Ishikawa (cell line): Measurements from ENCODE around the gene TBXAS1.

Experiments used
- CEBPB ChIP-seq: IDR thresholded peaks from 2 replicates; pipeline ENCODE4 v1.6.1; 2012
- CREB1 ChIP-seq: IDR thresholded peaks from 2 replicates; pipeline ENCODE4 v1.6.1; 2012; ENCODE audit warnings: low read depth
- EGR1 ChIP-seq: IDR thresholded peaks from 2 replicates; pipeline ENCODE4 v1.6.1; 2012
- EP300 ChIP-seq: IDR thresholded peaks from 2 replicates; pipeline ENCODE4 v1.6.1; 2012; ENCODE audit warnings: borderline replicate concordance
- FOXM1 ChIP-seq: IDR thresholded peaks from 2 replicates; pipeline ENCODE4 v1.6.1; 2012; ENCODE audit warnings: low read depth, borderline replicate concordance
- MAX ChIP-seq: IDR thresholded peaks from 2 replicates; pipeline ENCODE4 v1.6.1; 2012
- NFIC ChIP-seq: IDR thresholded peaks from 2 replicates; pipeline ENCODE4 v1.6.1; 2012
- RAD21 ChIP-seq: IDR thresholded peaks from 2 replicates; pipeline ENCODE4 v1.6.1; 2012; ENCODE audit warnings: low read depth
- TAF1 ChIP-seq: IDR thresholded peaks from 2 replicates; pipeline ENCODE4 v1.6.1; 2012; ENCODE audit warnings: low read depth, mild to moderate bottlenecking
- TCF12 ChIP-seq: IDR thresholded peaks from 2 replicates; pipeline ENCODE4 v1.6.1; 2012; ENCODE audit warnings: low read depth
- TEAD4 ChIP-seq: IDR thresholded peaks from 2 replicates; pipeline ENCODE4 v1.6.1; 2012
- USF1 ChIP-seq: IDR thresholded peaks from 2 replicates; pipeline ENCODE4 v1.6.1; 2012
- YY1 ChIP-seq: IDR thresholded peaks from 2 replicates; pipeline ENCODE4 v1.6.1; 2012; ENCODE audit warnings: low read depth
- ZBTB7A ChIP-seq: IDR thresholded peaks from 2 replicates; pipeline ENCODE4 v1.6.1; 2012; ENCODE audit warnings: low read depth
- TF ChIP-seq, protein P1 (sequence below): IDR thresholded peaks from 2 replicates; pipeline ENCODE4 v1.6.1; 2012; ENCODE audit warnings: low read depth, mild to moderate bottlenecking

The TBXAS1 gene

GRCh38 chr7:140015471-140015970, 186.5 kb downstream of the TBXAS1 start:
- TF ChIP-seq TCF12, result no peak
- TF ChIP-seq TAF1, result no peak
- no peak for TF ChIP-seq EP300
- no peak for TF ChIP-seq NFIC
- TF ChIP-seq TEAD4, result no peak
- no peak for TF ChIP-seq MAX
- no peak for TF ChIP-seq CREB1
- no peak for TF ChIP-seq USF1

DNA sequence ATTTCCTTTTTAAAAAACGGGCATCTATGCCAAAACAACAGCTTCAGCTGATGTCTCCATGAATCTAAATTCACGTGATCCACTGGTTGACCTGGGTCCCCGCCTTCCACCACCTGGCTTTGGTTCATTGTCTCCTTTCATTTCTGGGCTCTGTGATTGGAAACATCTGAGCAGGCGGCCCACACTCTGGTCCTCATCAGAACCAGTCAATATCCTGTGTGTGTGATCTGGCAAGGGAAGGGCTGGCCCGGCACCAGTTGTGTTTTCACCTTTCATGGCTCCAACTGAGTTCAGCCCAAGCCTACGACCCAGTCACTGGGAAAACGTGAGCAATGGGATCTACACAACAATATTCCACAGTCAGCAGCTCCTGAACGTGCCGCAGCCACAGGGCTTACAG, 187.5 kb downstream of the TBXAS1 start:
- TF ChIP-seq NFIC, result no peak
- no peak for TF ChIP-seq YY1
- TF ChIP-seq FOXM1, result no peak

- TF ChIP-seq EP300 (no peak), USF1 (no peak), NFIC (no peak), MAX (no peak), FOXM1 (no peak)
- TF ChIP-seq, protein P1, sequence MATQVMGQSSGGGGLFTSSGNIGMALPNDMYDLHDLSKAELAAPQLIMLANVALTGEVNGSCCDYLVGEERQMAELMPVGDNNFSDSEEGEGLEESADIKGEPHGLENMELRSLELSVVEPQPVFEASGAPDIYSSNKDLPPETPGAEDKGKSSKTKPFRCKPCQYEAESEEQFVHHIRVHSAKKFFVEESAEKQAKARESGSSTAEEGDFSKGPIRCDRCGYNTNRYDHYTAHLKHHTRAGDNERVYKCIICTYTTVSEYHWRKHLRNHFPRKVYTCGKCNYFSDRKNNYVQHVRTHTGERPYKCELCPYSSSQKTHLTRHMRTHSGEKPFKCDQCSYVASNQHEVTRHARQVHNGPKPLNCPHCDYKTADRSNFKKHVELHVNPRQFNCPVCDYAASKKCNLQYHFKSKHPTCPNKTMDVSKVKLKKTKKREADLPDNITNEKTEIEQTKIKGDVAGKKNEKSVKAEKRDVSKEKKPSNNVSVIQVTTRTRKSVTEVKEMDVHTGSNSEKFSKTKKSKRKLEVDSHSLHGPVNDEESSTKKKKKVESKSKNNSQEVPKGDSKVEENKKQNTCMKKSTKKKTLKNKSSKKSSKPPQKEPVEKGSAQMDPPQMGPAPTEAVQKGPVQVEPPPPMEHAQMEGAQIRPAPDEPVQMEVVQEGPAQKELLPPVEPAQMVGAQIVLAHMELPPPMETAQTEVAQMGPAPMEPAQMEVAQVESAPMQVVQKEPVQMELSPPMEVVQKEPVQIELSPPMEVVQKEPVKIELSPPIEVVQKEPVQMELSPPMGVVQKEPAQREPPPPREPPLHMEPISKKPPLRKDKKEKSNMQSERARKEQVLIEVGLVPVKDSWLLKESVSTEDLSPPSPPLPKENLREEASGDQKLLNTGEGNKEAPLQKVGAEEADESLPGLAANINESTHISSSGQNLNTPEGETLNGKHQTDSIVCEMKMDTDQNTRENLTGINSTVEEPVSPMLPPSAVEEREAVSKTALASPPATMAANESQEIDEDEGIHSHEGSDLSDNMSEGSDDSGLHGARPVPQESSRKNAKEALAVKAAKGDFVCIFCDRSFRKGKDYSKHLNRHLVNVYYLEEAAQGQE, result no peak
Observed at GRCh38 chr7:140017034-140017433, 188.0 kb downstream of the TBXAS1 start.

DNA sequence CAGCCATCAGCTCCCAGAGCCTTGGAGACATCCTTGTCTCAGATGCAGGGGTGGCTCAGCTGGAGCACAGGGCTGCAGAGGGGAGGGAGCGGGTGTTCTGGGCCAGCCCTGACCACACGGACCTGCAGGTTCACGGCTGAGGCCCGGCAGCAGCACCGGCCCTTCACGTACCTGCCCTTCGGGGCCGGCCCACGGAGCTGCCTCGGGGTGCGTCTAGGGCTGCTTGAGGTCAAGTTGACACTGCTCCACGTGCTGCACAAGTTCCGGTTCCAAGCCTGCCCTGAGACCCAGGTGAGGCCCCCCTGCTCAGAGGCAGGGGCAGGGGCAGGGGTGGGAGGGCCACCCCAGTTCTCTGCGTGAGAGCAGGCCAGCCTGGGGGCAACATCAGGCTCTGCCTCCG, 188.5 kb downstream of the TBXAS1 start:
- TF ChIP-seq TEAD4, result no peak
- no peak for TF ChIP-seq CEBPB
- TF ChIP-seq ZBTB7A, result no peak
- no peak for TF ChIP-seq NFIC
- no peak for TF ChIP-seq EGR1
- TF ChIP-seq, protein P1, result no peak
- no peak for TF ChIP-seq TCF12
- TF ChIP-seq CREB1, result no peak
- TF ChIP-seq TAF1, result no peak

GRCh38 chr7:140018125-140019043, 189.3 kb downstream of the TBXAS1 start:
- TF ChIP-seq RAD21 (no peak), CEBPB (no peak), USF1 (no peak)
- TF ChIP-seq, protein P1, result no peak
